Neural cell (in vitro differentiated cells): ENCODE data around the gene FRY. TPM values are rescaled to one million over a fixed set of nuclear protein-coding genes. Genes with fewer than 3 reads are reported as not detected.

Source experiments
- H2AFZ ChIP-seq: fragments of 200-600, 300-800 bp; sonication (generic), shearing (Covaris generic); 2 replicates; pipeline ENCODE4 v1.6.0; 2014; ENCODE audit warnings: low read depth, mild to moderate bottlenecking, antibody characterized with exemption, low read length, moderate library complexity
- H3F3A ChIP-seq: fragments of 200-600 bp; shearing (Covaris generic); 2 replicates; pipeline ENCODE4 v1.6.1; 2016; ENCODE audit warnings: mild to moderate bottlenecking, moderate library complexity, mixed read lengths, antibody characterized with exemption, low read length; ENCODE audit not compliant: insufficient read depth, poor library complexity, severe bottlenecking
- H3K27ac ChIP-seq: fragments of 200-600, 300-800 bp; sonication (generic), shearing (Covaris generic); 2 replicates; pipeline ENCODE4 v1.5.1; 2014; ENCODE audit warnings: mild to moderate bottlenecking, low read length, moderate library complexity
- H3K27me3 ChIP-seq: fragments of 300-800, 200-600 bp; sonication (generic), shearing (Covaris generic); 2 replicates; pipeline ENCODE4 v1.6.0; 2014; ENCODE audit warnings: mild to moderate bottlenecking, low read depth, low read length, moderate library complexity; ENCODE audit not compliant: insufficient read depth
- H3K36me3 ChIP-seq: fragments of 300-800, 200-600 bp; sonication (generic), shearing (Covaris generic); 2 replicates; pipeline ENCODE4 v1.5.1; 2014; ENCODE audit warnings: mild to moderate bottlenecking, antibody characterized with exemption, low read length, moderate library complexity; ENCODE audit not compliant: insufficient read depth
- H3K4me2 ChIP-seq: fragments of 300-800, 200-600 bp; sonication (generic), shearing (Covaris generic); 2 replicates; pipeline ENCODE4 v1.6.0; 2014; ENCODE audit warnings: mild to moderate bottlenecking, low read length
- H3K4me3 ChIP-seq: fragments of 300-800, 200-600 bp; sonication (generic), shearing (Covaris generic); 2 replicates; pipeline ENCODE4 v1.5.1; 2014; ENCODE audit warnings: mild to moderate bottlenecking, low read length, moderate library complexity
- H3K79me2 ChIP-seq: fragments of 200-600 bp; shearing (Covaris generic); replicated peaks from 2 replicates; pipeline ENCODE4 v1.6.0; 2014; ENCODE audit warnings: mild to moderate bottlenecking, low read length, moderate library complexity; ENCODE audit not compliant: insufficient read depth
- H3K9ac ChIP-seq: fragments of 300-800, 200-600 bp; sonication (generic), shearing (Covaris generic); 2 replicates; pipeline ENCODE4 v1.6.1; 2016; ENCODE audit warnings: mild to moderate bottlenecking, low read length, mixed read lengths
- H3K9me2 ChIP-seq: fragments of 200-600 bp; shearing (Covaris generic); 2 replicates; pipeline ENCODE4 v1.6.1; 2016; ENCODE audit warnings: mild to moderate bottlenecking, low read length, mixed read lengths; ENCODE audit not compliant: insufficient read depth
- H3K9me3 ChIP-seq: fragments of 200-600, 300-800 bp; sonication (generic), shearing (Covaris generic); 2 replicates; pipeline ENCODE4 v1.6.1; 2016; ENCODE audit warnings: mild to moderate bottlenecking, mixed run types, low read length, moderate library complexity, mixed read lengths
- H4K20me1 ChIP-seq: fragments of 200-600 bp; shearing (Covaris generic); 2 replicates; pipeline ENCODE4 v1.6.1; 2016; ENCODE audit warnings: mild to moderate bottlenecking, mixed run types; ENCODE audit not compliant: insufficient read depth
- CTCF ChIP-seq: fragments of 450-650 bp; IDR thresholded peaks from 2 replicates; pipeline ENCODE4 v1.5.1; 2014; ENCODE audit warnings: antibody characterized with exemption, mild to moderate bottlenecking, moderate library complexity; ENCODE audit not compliant: poor library complexity, severe bottlenecking
- EP300 ChIP-seq: fragments of 450-650 bp; conservative IDR thresholded peaks from 2 replicates; pipeline ENCODE4 v1.6.1; 2014; ENCODE audit warnings: antibody characterized with exemption, mild to moderate bottlenecking, moderate library complexity; ENCODE audit not compliant: poor library complexity, severe bottlenecking
- EZH2 ChIP-seq: fragments of 200-600, 300-800 bp; shearing (Covaris generic), sonication (generic); IDR thresholded peaks from 2 replicates; pipeline ENCODE4 v1.6.1; 2014; ENCODE audit warnings: antibody characterized with exemption, low read length, borderline replicate concordance, mild to moderate bottlenecking; ENCODE audit not compliant: insufficient read depth, poor library complexity, severe bottlenecking
- MXI1 ChIP-seq: fragments of 450-650 bp; conservative IDR thresholded peaks from 2 replicates; pipeline ENCODE4 v1.6.1; 2014; ENCODE audit warnings: antibody characterized with exemption, mild to moderate bottlenecking; ENCODE audit not compliant: poor library complexity, severe bottlenecking
- POLR2AphosphoS5 ChIP-seq: IDR thresholded peaks from 2 replicates; pipeline ENCODE4 v1.6.1; 2012
- RAD21 ChIP-seq: fragments of 450-650 bp; conservative IDR thresholded peaks from 2 replicates; pipeline ENCODE4 v1.6.1; 2014; ENCODE audit warnings: antibody characterized with exemption, mild to moderate bottlenecking, moderate library complexity
- REST ChIP-seq: IDR thresholded peaks from 2 replicates; pipeline ENCODE4 v1.6.1; 2012; ENCODE audit warnings: borderline replicate concordance
- SMC3 ChIP-seq: fragments of 450-650 bp; conservative IDR thresholded peaks from 2 replicates; pipeline ENCODE4 v1.6.1; 2014; ENCODE audit warnings: antibody characterized with exemption, mild to moderate bottlenecking, moderate library complexity; ENCODE audit not compliant: poor library complexity
- TAF1 ChIP-seq: IDR thresholded peaks from 2 replicates; pipeline ENCODE4 v1.6.1; 2012; ENCODE audit warnings: low read depth
- polyA plus RNA-seq: library from polyadenylated mRNA; depleted of rRNA; stranded (reverse); fragments of >200 nt; gene quantifications from 2 replicates; pipeline ENCODE4 v1.2.3, GENCODE V29; 2014

The FRY gene
- polyA plus RNA-seq, 1 donor from 2014 or later, result 49.3 TPM

GRCh38 chr13:32316028-32316339 is 284.4 kb downstream of the FRY start:
- no peaks in the 10 kb centered on the region for H3K9me3 ChIP-seq
- TF ChIP-seq MXI1 (no peak), TAF1 (no peak), EP300 (no peak), RAD21 (no peak), CTCF (no peak), POLR2AphosphoS5 (no peak), EZH2 (no peak), REST (no peak), SMC3 (no peak)
- H3K27ac ChIP-seq, result no peak overlapping the region
- H3K27me3 ChIP-seq, result no peaks in the 10 kb centered on the region
- H3K9ac ChIP-seq, result no peak overlapping the region
- H2AFZ ChIP-seq, result peak overlapping the region; percentile 97
- peak overlapping the region; percentile 59 for H3K4me2 ChIP-seq
- H3K36me3 ChIP-seq, result no peaks in the 10 kb centered on the region
- no peaks in the 10 kb centered on the region for H3K79me2 ChIP-seq
- H4K20me1 ChIP-seq, result no peaks in the 10 kb centered on the region
- no peaks in the 10 kb centered on the region for H3K9me2 ChIP-seq
- H3F3A ChIP-seq, result no peaks in the 10 kb centered on the region
- H3K4me3 ChIP-seq, result peak overlapping the region; percentile 89

GRCh38 chr13:32316501-32316900 is 284.9 kb downstream of the FRY start:
- H2AFZ ChIP-seq, result no peak overlapping the region
- TF ChIP-seq EP300 (no peak), SMC3 (no peak), REST (no peak), MXI1 (no peak), TAF1 (no peak), EZH2 (no peak), RAD21 (no peak)
- H3K9ac ChIP-seq, result no peak overlapping the region
- no peaks in the 10 kb centered on the region for H4K20me1 ChIP-seq
- no peaks in the 10 kb centered on the region for H3K79me2 ChIP-seq
- H3K27ac ChIP-seq, result no peak overlapping the region
- H3K9me3 ChIP-seq, result no peaks in the 10 kb centered on the region
- no peaks in the 10 kb centered on the region for H3K27me3 ChIP-seq
- H3K36me3 ChIP-seq, result no peaks in the 10 kb centered on the region
- H3F3A ChIP-seq, result no peaks in the 10 kb centered on the region
- peak overlapping the region; percentile 89 for H3K4me3 ChIP-seq
- H3K4me2 ChIP-seq, result no peak overlapping the region
- H3K9me2 ChIP-seq, result no peaks in the 10 kb centered on the region
